Lower lobe of right lung (tissue), 2 donors: ENCODE measurements around the gene SYNM. TPM values are rescaled to one million over a fixed set of nuclear protein-coding genes. Genes with fewer than 3 reads are reported as not detected.

ENCODE experiments used
- ATAC-seq, 2 donors: fragments of 200-7000 bp; cut with Tn5 transposase; one replicate each; pipeline ENCODE4 v1.9.1; 2020 to 2022; ENCODE audit warnings: mild to moderate bottlenecking in 2 of 2, moderate library complexity in 2 of 2
- DNase-seq: peaks from one replicate; pipeline ENCODE4 v3.0.0-alpha.2; 2020
- H3K27ac ChIP-seq: fragments of 200-600 bp; one replicate; pipeline ENCODE4 v1.8.0; 2022
- H3K27me3 ChIP-seq: fragments of 200-600 bp; one replicate; pipeline ENCODE4 v1.8.0; 2022; ENCODE audit warnings: low read depth
- H3K36me3 ChIP-seq: fragments of 200-600 bp; one replicate; pipeline ENCODE4 v1.8.0; 2022; ENCODE audit warnings: mild to moderate bottlenecking
- H3K4me1 ChIP-seq: fragments of 200-600 bp; one replicate; pipeline ENCODE4 v1.8.0; 2022
- H3K4me3 ChIP-seq: fragments of 200-600 bp; one replicate; pipeline ENCODE4 v1.8.0; 2022; ENCODE audit warnings: mild to moderate bottlenecking
- H3K9me3 ChIP-seq: fragments of 200-600 bp; one replicate; pipeline ENCODE4 v1.8.0; 2022
- CTCF ChIP-seq: fragments of 200-600 bp; IDR thresholded peaks from one replicate; pipeline ENCODE4 v1.8.0; 2022; ENCODE audit warnings: antibody characterized with exemption, mild to moderate bottlenecking
- intact Hi-C: fragments of 100-400 bp; cut with DNase I; formaldehyde crosslinking; loops from one replicate; pipeline ENCODE4 v1.11.0; 2022
- total RNA-seq: library from RNA; stranded (reverse); fragmentation: NEBNext Ultra II Directional; extraction: Animal tissue kit (Norgen Biotek cat#: 25700); gene quantifications from one replicate; pipeline ENCODE4 v1.2.1, GENCODE V29; 2021
- donor health status: DM: no; HTN: yes; CAD: no; lungs with severe emphysema.

SYNM gene
- total RNA-seq, 1 donor from 2014 or later: 26.8 TPM

DNA sequence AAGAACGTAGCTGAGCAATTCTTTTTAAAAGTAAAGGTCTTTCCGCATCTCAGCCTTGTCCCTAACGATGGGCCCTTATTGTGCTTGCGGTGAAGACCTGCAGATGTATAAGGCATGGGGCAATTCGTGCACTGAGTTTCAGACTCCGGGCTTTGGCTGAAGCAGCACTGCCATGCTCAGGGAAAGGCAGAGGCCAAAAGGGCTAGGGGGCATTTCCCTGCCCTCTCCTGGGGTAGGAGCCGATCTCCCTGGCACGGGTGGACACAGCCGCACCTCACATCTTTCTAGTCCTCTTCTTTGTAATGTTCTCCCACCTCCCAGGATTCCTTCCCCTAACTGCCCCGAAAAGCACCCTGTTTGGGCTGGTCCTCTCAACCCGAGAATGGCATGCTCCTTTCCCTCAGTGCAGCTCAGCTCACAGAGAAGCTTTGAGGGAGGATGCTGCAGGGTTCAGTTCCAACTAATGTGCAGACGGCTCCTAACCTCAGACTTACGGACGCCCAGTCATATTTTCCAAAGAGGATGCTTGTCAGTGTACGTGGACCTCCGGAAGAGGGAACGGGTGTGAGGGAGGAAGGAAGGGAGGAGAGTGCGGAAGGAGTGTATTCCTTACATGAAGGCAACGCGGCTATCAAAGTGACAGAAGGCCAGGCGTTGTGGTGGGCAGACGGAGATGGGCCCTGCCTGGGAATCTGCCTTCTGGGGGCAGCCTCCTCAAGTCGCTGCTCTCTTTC, 61.2 kb downstream of the SYNM start:
- peaks cover 41% of the 10 kb centered on the region for H3K36me3 ChIP-seq
- TF ChIP-seq CTCF: no peak
- H3K27me3 ChIP-seq: no peaks in the 10 kb centered on the region
- intact Hi-C loops: no loop called here
- no peak overlapping the region for H3K27ac ChIP-seq
- H3K4me1 ChIP-seq: peaks cover 6% of the 10 kb centered on the region
- DNase-seq: no peak
- H3K4me3 ChIP-seq: no peak overlapping the region
- ATAC-seq: peak in 1 of 2 donors; percentile 31
- no peaks in the 10 kb centered on the region for H3K9me3 ChIP-seq

DNA sequence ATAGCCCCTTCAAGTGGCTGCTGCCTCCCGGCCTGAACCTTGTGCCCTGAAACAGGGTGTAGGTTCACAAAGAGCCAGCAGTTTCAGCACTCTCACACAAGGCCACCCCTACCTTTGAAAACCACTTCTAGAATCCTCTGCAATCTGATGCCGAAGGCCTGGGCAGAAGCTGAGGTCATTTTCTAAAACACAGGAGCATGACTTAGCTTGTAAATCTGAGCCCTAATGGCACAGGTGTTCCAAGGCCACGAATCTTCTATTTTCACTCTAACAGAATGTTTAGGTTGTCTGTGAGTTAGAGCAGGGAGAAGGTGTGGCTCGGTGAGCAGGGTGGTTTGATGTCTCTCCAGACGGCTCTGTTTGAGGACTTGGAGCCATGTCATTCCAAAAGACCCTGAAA, 62.3 kb downstream of the SYNM start:
- intact Hi-C loops: no loop called here
- no peak for DNase-seq
- Histone ChIP-seq H3K4me3 (no peak overlapping the region), H3K27me3 (no peaks in the 10 kb centered on the region), H3K36me3 (peaks cover 38% of the 10 kb centered on the region), H3K27ac (no peak overlapping the region), H3K4me1 (peaks cover 6% of the 10 kb centered on the region), H3K9me3 (no peaks in the 10 kb centered on the region)
- ATAC-seq: no peak
- TF ChIP-seq CTCF: no peak

DNA sequence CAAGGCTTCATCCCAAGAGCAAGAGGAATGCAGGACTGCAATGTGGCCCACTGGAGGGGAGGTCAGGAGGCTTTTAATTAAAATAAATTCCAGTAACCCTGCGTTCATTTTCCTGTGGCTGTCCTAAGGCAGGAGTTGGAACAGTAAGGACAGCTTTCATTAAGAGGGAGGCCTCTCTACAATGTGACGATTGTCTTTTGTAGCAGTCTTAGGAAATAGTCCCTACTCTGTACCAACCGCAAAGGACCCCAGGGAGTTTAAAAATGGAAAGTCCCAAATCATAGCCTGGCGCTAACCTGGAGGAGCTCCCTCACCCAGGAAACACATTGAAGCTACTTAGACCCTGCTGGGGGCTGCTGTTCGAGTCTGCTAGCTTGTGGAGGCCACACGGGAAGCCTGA, 62.8 kb downstream of the SYNM start:
- no peak for TF ChIP-seq CTCF
- intact Hi-C loops: no loop called here
- no peak overlapping the region for H3K4me3 ChIP-seq
- H3K27me3 ChIP-seq: no peaks in the 10 kb centered on the region
- H3K9me3 ChIP-seq: no peaks in the 10 kb centered on the region
- peaks cover 35% of the 10 kb centered on the region for H3K36me3 ChIP-seq
- no peak for DNase-seq
- peaks cover 6% of the 10 kb centered on the region for H3K4me1 ChIP-seq
- H3K27ac ChIP-seq: no peak overlapping the region
- ATAC-seq: no peak

GRCh38 chr15:99168601-99169580, 64.0 kb downstream of the SYNM start:
- Histone ChIP-seq H3K27ac (peak overlapping the region; percentile 46), H3K27me3 (no peaks in the 10 kb centered on the region), H3K36me3 (peaks cover 39% of the 10 kb centered on the region), H3K9me3 (no peaks in the 10 kb centered on the region), H3K4me1 (peaks cover 6% of the 10 kb centered on the region), H3K4me3 (no peak overlapping the region)
- TF ChIP-seq CTCF: no peak
- no peak for DNase-seq
- intact Hi-C loops: no loop called here
- peak in 1 of 2 donors; percentile 16 for ATAC-seq

DNA sequence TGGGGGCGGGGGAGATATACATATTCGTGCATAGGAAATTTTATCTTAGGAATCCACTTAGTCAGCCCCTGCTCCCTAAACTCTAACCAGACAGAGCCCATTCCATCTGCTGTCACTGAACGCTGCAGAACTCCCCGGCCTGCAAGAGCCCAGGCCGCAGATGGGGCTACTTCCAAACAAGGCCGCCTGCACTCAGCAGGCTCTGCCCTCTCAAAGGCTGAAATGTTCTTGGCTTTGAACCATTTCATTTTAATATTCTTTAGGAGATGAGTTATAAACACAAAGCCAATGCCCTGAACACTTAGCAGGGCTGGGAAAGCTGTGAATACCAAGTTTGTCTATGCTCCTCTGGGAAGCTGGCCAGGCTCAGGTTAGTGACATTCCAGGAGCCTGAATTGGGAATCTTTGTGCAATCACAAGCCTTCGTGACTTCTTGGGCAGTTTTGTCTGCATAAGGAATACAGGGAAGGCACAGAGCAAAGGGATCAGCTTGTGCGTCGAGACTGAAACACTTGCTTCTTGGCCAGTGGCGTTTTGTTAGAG, 65.0 kb downstream of the SYNM start:
- intact Hi-C loops: no loop called here
- peaks cover 47% of the 10 kb centered on the region for H3K36me3 ChIP-seq
- DNase-seq (no peak), ATAC-seq (peak in 1 of 2 donors; percentile 24)
- peaks cover 10% of the 10 kb centered on the region for H3K4me1 ChIP-seq
- TF ChIP-seq CTCF: no peak
- no peak overlapping the region for H3K4me3 ChIP-seq
- H3K27me3 ChIP-seq: no peaks in the 10 kb centered on the region
- H3K27ac ChIP-seq: peak overlapping the region; percentile 46
- H3K9me3 ChIP-seq: no peaks in the 10 kb centered on the region
